Kidney epithelial cell (primary cell): Measurements from ENCODE around the gene MTAP. TPM values are rescaled to one million over a fixed set of nuclear protein-coding genes. Genes with fewer than 3 reads are reported as not detected.
A peak's percentile ranks its signal among the peaks of the same experiment; 100 is the strongest.

ENCODE experiments used
- DNase-seq: peaks from one replicate; pipeline ENCODE4 v3.0.0-alpha.2; 2010; ENCODE audit warnings: low read depth
- H3K27me3 ChIP-seq: 2 replicates; pipeline ENCODE4 v1.6.0; 2011; ENCODE audit warnings: low read length; ENCODE audit not compliant: control insufficient read depth, insufficient read depth
- H3K36me3 ChIP-seq: 2 replicates; pipeline ENCODE4 v1.5.1; 2011; ENCODE audit warnings: low read length; ENCODE audit not compliant: control insufficient read depth, insufficient read depth
- H3K4me3 ChIP-seq: 2 replicates; pipeline ENCODE4 v1.5.1; 2011; ENCODE audit warnings: low read depth, mild to moderate bottlenecking, control low read depth, low read length
- total RNA-seq: library from RNA; depleted of rRNA; stranded (reverse); fragments of >200 nt; gene quantifications from 2 replicates; pipeline ENCODE4 v1.2.3, GENCODE V29; 2015
- TF ChIP-seq, protein P1 (sequence below): IDR thresholded peaks from 2 replicates; pipeline ENCODE4 v1.5.1; 2011; ENCODE audit warnings: mild to moderate bottlenecking, moderate library complexity, low read length, control low read depth, inconsistent platforms; ENCODE audit not compliant: insufficient read depth, poor library complexity, severe bottlenecking

MTAP gene
- total RNA-seq, 1 donor from 2014 or later, result 35.1 TPM

DNA sequence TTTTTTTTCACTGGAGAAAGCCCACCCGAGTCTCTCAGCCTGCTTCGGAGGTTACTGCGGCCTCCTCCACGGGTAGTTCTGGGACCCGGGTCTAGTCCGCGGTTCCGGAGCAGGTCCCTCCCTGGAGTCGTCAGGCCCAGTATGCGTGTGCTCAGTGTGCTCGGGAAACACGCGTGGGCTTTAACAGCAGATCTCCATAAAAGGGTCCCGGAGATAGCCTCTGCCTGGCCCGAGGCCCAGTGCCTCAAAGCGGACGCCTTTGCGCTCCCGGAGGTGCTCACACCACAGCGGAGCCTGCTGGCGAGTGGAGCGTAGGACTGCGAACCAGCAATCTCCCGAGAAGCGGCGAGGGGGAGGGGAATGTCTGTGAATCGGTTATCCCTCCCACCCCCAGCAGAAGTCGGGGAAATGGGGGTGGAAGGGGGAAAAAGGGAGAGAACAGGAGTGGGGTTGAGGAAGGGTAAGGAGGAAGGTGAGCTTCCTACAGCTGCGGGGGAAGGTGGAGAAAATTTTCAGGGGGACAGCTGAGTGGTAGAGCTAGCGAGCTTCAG is 163.0 kb downstream of the MTAP start:
- Histone ChIP-seq H3K36me3 (no peaks in the 10 kb centered on the region), H3K27me3 (peaks cover 44% of the 10 kb centered on the region), H3K4me3 (peak overlapping the region; percentile 34)
- no peak for DNase-seq
- TF ChIP-seq, protein P1, sequence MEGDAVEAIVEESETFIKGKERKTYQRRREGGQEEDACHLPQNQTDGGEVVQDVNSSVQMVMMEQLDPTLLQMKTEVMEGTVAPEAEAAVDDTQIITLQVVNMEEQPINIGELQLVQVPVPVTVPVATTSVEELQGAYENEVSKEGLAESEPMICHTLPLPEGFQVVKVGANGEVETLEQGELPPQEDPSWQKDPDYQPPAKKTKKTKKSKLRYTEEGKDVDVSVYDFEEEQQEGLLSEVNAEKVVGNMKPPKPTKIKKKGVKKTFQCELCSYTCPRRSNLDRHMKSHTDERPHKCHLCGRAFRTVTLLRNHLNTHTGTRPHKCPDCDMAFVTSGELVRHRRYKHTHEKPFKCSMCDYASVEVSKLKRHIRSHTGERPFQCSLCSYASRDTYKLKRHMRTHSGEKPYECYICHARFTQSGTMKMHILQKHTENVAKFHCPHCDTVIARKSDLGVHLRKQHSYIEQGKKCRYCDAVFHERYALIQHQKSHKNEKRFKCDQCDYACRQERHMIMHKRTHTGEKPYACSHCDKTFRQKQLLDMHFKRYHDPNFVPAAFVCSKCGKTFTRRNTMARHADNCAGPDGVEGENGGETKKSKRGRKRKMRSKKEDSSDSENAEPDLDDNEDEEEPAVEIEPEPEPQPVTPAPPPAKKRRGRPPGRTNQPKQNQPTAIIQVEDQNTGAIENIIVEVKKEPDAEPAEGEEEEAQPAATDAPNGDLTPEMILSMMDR, result peak; percentile 78

DNA sequence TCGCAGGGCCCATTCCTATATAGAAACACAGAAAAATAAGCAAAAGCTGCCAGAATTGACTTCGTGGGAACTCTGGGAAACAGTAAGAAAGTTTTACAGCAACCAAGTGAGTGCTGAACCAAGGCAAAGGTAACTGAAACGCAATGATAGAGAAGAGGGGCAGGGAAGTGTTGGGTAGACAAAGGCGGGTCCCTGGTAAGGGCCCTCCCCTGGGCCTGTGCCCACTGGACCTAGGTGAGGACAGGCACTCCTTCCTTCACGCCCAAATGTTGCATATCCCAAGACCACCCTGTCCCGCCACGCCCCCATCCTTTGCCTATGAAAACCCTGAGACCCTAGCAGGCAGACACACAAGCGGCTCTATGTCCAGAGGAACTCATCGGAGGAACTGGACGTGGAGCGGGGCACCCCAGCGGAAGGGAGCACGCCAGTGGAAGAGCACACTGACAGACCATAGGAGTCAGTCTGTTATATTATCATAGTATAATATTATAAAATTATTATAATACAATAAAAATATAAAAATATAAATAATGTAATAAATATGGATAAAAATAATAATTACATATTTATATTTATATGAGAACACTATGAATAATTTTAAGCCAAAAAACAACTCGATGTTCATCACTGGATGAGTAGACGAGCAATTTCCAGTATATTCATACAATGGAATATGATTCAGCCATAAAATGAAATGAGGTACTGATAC is 163.9 kb downstream of the MTAP start:
- peaks cover 52% of the 10 kb centered on the region for H3K27me3 ChIP-seq
- DNase-seq, result no peak
- H3K36me3 ChIP-seq, result no peaks in the 10 kb centered on the region
- TF ChIP-seq, protein P1, result no peak
- H3K4me3 ChIP-seq, result no peak overlapping the region

DNA sequence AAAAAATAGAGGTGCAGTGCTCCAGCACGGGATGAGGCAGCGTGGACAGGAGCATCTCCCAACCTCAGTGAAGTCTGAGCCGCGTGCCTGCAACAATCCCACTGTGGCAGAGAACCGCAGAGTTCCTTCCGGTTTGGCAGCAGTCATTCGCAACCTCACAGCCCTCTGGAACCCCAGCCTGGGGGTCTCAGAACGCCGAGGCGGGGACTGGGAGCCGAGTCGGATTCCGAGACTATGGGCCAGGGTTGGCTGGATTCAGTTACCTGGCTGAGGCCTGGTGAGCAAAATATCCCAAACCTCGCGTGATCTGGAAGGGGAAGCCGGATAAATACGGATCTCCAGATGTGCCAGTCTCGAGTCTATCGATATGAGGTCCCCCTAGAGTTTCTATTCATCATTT is 164.7 kb downstream of the MTAP start:
- TF ChIP-seq, protein P1, result no peak
- Histone ChIP-seq H3K36me3 (no peaks in the 10 kb centered on the region), H3K4me3 (no peak overlapping the region), H3K27me3 (peaks cover 52% of the 10 kb centered on the region)
- no peak for DNase-seq

DNA sequence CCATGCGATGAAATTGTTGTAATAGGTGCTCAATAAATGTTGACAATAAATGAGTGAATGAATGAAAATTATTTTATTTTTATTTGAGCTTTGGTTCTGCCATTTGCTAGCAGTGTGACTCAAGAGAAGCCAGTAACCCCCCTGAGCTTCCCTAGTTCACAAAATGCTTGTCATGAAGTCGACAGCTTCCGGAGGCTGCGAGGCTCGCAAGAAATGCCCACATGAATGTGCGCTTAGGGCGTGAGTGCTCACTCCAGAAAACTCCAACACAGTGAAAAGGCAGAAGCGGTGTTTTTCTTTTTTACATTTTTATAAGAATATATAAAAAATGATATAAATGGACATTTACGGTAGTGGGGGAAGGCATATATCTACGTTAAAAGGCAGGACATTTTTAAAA is 165.3 kb downstream of the MTAP start:
- Histone ChIP-seq H3K36me3 (no peaks in the 10 kb centered on the region), H3K27me3 (peaks cover 57% of the 10 kb centered on the region), H3K4me3 (no peak overlapping the region)
- TF ChIP-seq, protein P1, result no peak
- DNase-seq, result no peak

DNA sequence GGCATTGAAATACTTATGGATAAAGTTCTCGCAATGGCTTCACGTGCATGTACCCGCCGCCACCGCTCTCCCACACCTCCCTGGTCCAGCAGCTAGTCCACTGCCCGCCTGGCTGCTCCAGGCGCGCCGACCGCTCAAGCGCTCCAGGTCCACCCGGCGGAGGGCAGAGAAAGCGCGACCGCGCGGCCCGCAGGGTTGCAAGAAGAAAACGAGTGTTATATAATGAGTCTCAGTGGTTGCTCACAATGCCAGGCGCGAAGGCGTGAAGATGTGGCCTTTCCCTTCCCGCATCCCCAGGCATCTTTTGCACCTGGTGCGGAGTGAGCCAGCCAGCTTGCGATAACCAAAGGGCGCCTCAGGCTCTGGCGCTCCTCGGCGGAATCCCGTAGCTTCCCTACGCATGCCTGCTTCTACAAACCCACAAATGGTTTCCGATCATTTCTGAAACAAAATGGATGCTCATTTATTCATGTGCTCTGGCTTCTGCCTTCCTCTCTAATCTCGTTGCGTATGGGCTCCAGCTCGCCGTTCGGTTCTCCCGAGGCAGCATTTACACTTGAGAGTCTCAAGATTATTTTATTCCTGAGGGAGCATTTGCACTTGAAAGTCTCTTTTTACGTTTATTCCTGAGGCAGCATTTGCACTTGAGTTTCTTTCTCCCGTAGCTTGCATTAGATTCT is 166.0 kb downstream of the MTAP start:
- Histone ChIP-seq H3K27me3 (peaks cover 60% of the 10 kb centered on the region), H3K36me3 (no peaks in the 10 kb centered on the region), H3K4me3 (no peak overlapping the region)
- no peak for DNase-seq
- TF ChIP-seq, protein P1, result no peak
